ENCODE results near the gene CDNF. TPM values are rescaled to one million over a fixed set of nuclear protein-coding genes. Genes with fewer than 3 reads are reported as not detected.

CDNF gene
- total RNA-seq = 1.9 TPM in 1 of 2 replicates, not detected in the other

DNA sequence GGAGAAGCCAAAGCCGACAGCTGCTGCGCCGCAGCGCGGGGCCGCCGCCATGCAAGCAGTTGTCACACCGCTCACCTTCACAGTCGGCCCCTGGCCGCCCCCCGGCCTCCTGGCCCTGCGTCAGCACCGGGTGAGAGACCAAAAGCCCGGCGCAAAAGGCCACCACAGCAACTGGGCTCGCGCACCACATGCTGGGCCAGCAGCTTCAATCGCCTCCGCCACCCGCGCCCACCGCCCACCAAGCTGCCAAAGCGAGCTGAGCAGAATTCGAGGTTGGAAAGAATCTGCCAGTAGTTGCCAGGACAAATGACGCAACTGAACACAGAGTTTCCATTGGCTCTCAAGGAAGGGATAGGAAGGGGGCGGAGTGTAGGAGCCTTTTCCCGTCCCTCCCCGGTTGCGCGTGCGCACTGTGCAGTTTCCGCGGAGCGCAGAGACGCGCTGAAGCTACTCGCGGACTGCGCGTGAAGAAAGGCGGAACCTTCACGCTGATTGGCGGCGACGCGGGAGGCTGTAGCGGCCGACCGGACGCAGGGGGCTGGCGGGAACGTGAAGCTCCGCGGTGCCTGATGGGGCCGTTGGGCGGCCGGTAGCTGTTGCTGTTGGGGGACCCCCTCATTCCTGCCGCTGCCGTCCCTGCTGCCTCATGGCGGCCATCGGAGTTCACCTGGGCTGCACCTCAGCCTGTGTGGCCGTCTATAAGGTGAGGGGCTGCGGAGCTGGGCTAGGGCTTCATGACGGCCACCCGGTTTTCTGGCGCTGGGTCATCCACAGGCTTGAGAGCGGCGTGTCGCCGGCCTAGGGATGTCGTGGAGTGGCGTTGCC, at the start of gene CDNF, which contains the start of the genes HSPA14 and MSANTD7:
CDNF (minus strand) TSS at position 281 of the 825 bp plus-strand sequence; CDS start at position 190, 91 bp downstream.
HSPA14 (plus strand) TSS at position 550 of the 825 bp plus-strand sequence; CDS start at position 647, 97 bp downstream.
MSANTD7 (plus strand) TSS at position 550 of the 825 bp plus-strand sequence. CDS start 3,979 bp downstream, outside the sequence.
- TF ChIP-seq CTCF (IDR thresholded peaks at IDR 0.05; ENCODE audit: insufficient read depth, low read length, poor library complexity, severe bottlenecking) = no peak
- Histone ChIP-seq H3K27me3 (ENCODE audit: control insufficient read depth, insufficient read depth, low read length) (no peaks in the 10 kb centered on the region), H3K36me3 (ENCODE audit: control insufficient read depth, insufficient read depth, low read length) (no peaks in the 10 kb centered on the region)

DNA sequence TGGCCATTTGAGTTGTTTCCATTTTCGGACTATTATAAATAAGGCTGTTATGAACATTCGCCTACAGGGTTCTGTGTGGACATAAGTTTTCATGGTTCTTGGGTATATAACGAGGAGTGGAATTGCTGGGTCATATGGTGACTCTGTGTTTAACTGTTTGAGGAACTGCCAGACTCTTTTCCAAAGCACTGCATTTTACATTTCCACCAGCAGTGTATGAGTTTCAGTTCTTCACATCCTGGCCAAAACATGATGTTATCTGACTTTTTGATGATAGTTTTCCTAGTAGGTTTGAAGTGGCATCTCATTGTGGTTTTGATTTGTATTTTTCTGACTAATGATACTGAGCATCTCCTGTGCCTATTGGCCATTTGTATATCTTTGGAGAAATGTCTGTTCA, 46.2 kb upstream of the CDNF start:
- no peaks in the 10 kb centered on the region for H3K27me3 ChIP-seq (ENCODE audit: control insufficient read depth, insufficient read depth, low read length)
- DNase-seq (ENCODE audit: low read depth) = no peak
- no peaks in the 10 kb centered on the region for H3K36me3 ChIP-seq (ENCODE audit: control insufficient read depth, insufficient read depth, low read length)
- no peak overlapping the region for H3K4me3 ChIP-seq (ENCODE audit: low read depth, low read length)
- no peak for TF ChIP-seq CTCF (IDR thresholded peaks at IDR 0.05; ENCODE audit: insufficient read depth, low read length, poor library complexity, severe bottlenecking)

More for the DNA sequence above, at the start of gene CDNF, which contains the start of the genes HSPA14 and MSANTD7:
- peak; percentile 95 for DNase-seq (ENCODE audit: low read depth)
- H3K4me3 ChIP-seq (ENCODE audit: low read depth, low read length) = peak within 1 kb of the TSS; percentile 91

GRCh38 chr10:14880229-14880628, 42.4 kb upstream of the CDNF start:
- Histone ChIP-seq H3K4me3 (ENCODE audit: low read depth, low read length) (peak overlapping the region; percentile 64), H3K27me3 (ENCODE audit: control insufficient read depth, insufficient read depth, low read length) (no peaks in the 10 kb centered on the region), H3K36me3 (ENCODE audit: control insufficient read depth, insufficient read depth, low read length) (no peaks in the 10 kb centered on the region)
- DNase-seq (ENCODE audit: low read depth) = no peak
- TF ChIP-seq CTCF (IDR thresholded peaks at IDR 0.05; ENCODE audit: insufficient read depth, low read length, poor library complexity, severe bottlenecking) = no peak

GRCh38 chr10:14879928-14880193, 42.0 kb upstream of the CDNF start:
- no peak for DNase-seq (ENCODE audit: low read depth)
- H3K4me3 ChIP-seq (ENCODE audit: low read depth, low read length) = peak overlapping the region; percentile 64
- TF ChIP-seq CTCF (IDR thresholded peaks at IDR 0.05; ENCODE audit: insufficient read depth, low read length, poor library complexity, severe bottlenecking) = no peak

DNA sequence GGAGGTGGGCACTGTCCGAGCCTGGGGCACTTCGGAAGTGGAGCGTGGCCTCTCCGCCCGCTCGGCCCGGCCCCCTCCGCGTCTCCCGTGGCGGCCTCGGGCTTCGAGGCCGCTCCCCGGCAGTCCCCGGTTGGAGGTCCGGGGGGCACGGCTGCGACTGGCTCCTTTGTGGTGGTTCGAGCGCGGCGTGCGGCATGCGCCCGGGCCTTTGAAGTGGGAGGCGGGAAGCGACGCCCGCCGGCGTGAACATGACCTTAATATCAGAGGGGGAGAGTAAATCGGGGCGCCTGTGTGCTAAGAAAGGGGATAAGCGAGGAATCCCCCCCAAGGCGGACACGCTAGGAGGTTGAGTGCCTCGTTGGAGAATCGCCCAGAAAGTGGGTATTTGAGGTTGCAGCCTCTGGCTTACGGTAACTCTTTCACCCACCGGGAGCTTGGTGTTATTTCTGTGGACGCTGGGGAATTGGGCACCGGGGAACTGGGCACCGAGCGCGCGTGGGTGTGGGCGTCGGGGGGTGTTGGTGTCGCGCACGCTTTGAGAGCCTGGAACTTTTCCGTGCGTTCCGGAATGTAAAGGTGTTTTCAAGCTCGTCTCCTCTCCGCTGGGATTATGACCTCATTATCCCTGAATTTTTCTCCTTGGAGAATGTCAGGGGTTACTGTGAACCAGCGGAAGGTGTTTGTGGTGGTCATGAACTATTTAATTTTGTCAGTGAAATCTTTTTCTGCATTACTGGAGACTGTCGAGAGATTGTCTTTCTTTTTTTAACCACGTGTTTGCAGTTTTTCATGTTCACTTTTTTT, 41.5 kb upstream of the CDNF start:
- no peak for DNase-seq (ENCODE audit: low read depth)
- Histone ChIP-seq H3K36me3 (ENCODE audit: control insufficient read depth, insufficient read depth, low read length) (no peaks in the 10 kb centered on the region), H3K4me3 (ENCODE audit: low read depth, low read length) (peak overlapping the region; percentile 64), H3K27me3 (ENCODE audit: control insufficient read depth, insufficient read depth, low read length) (no peaks in the 10 kb centered on the region)
- no peak for TF ChIP-seq CTCF (IDR thresholded peaks at IDR 0.05; ENCODE audit: insufficient read depth, low read length, poor library complexity, severe bottlenecking)

More at GRCh38 chr10:14879928-14880193, 42.0 kb upstream of the CDNF start:
- Histone ChIP-seq H3K27me3 (ENCODE audit: control insufficient read depth, insufficient read depth, low read length) (no peaks in the 10 kb centered on the region), H3K36me3 (ENCODE audit: control insufficient read depth, insufficient read depth, low read length) (no peaks in the 10 kb centered on the region)

Measured in kidney epithelial cell (primary cell).